SK-N-SH (cell line): ENCODE results near the gene ACTN4. TPM values are rescaled to one million over a fixed set of nuclear protein-coding genes. Genes with fewer than 3 reads are reported as not detected.

Experiments used
- CTCF ChIA-PET: fragments of 300-600, 350-600 bp; formaldehyde crosslinking; extraction: SDS; loops from one replicate; lab custom pipeline; 2021; lab: Yijun Ruan, JAX
- POLR2A ChIA-PET: fragments of 350-600 bp; sonication (Branson Sonifier 250); formaldehyde crosslinking; extraction: SDS; loops from one replicate; lab custom pipeline; 2020; ENCODE audit warnings: antibody characterized with exemption, inconsistent platforms; lab: Yijun Ruan, JAX
- DNase-seq: peaks from one replicate; pipeline ENCODE4 v3.0.0; 2012
- H2AFZ ChIP-seq: fragments of 200-600 bp; sonication (generic); 2 replicates; pipeline ENCODE4 v1.8.1; 2016; ENCODE audit warnings: antibody characterized with exemption, mild to moderate bottlenecking, low read depth
- H3F3A ChIP-seq: fragments of 200-600 bp; sonication (generic); replicated peaks from 2 replicates; pipeline ENCODE3; 2016; ENCODE audit warnings: antibody characterized with exemption, mild to moderate bottlenecking; ENCODE audit not compliant: insufficient read depth
- H3K27ac ChIP-seq, 2 experiments: fragments of 200-500 bp in 1 of 2; fragments of 200-600 bp in 1 of 2; sonication (Bioruptor generic) in 1 of 2; sonication (generic), shearing (Covaris generic) in 1 of 2; 2 replicates each; pipeline versions ENCODE4 v1.5.1 to v1.6.1; 2014 to 2016; ENCODE audit warnings: low read depth in 2 of 2, inconsistent platforms in 1 of 2, low read length in 1 of 2, mild to moderate bottlenecking in 1 of 2, mixed read lengths in 1 of 2
- H3K27me3 ChIP-seq: fragments of 200-600 bp; sonication (generic), shearing (Covaris generic); 2 replicates; pipeline ENCODE4 v1.6.1; 2016; ENCODE audit warnings: mixed run types; ENCODE audit not compliant: insufficient read depth
- H3K36me3 ChIP-seq, 2 experiments: fragments of 200-500 bp in 1 of 2; fragments of 200-600 bp in 1 of 2; sonication (Bioruptor generic) in 1 of 2; sonication (generic) in 1 of 2; replicated peaks in 1 of 2; 2 replicates each; pipeline versions ENCODE3 to v1.5.1; 2014 to 2016; ENCODE audit warnings: low read length in 1 of 2, mild to moderate bottlenecking in 1 of 2; ENCODE audit not compliant: insufficient read depth in 2 of 2, control insufficient read depth in 1 of 2
- H3K4me1 ChIP-seq, 2 experiments: fragments of 200-500 bp in 1 of 2; fragments of 200-600 bp in 1 of 2; sonication (Bioruptor generic) in 1 of 2; sonication (generic), shearing (Covaris generic) in 1 of 2; 2 replicates each; pipeline versions ENCODE4 v1.5.1 to v1.6.1; 2014 to 2016; ENCODE audit warnings: low read depth in 1 of 2, low read length in 1 of 2, mixed run types in 1 of 2; ENCODE audit not compliant: insufficient read depth in 2 of 2, control insufficient read depth in 1 of 2
- H3K4me2 ChIP-seq: fragments of 200-600 bp; sonication (generic), shearing (Covaris generic); 2 replicates; pipeline ENCODE4 v1.6.1; 2017; ENCODE audit warnings: mixed run types
- H3K4me3 ChIP-seq, 2 experiments: fragments of 200-500 bp in 1 of 2; fragments of 200-600 bp in 1 of 2; sonication (Bioruptor generic) in 1 of 2; sonication (generic), shearing (Covaris generic) in 1 of 2; 2 replicates each; pipeline versions ENCODE4 v1.5.1 to v1.8.1; 2014 to 2016; ENCODE audit warnings: low read depth in 2 of 2, inconsistent platforms in 1 of 2, low read length in 1 of 2, mild to moderate bottlenecking in 1 of 2, mixed read lengths in 1 of 2, moderate library complexity in 1 of 2
- H3K79me2 ChIP-seq: fragments of 200-600 bp; sonication (generic); 2 replicates; pipeline ENCODE4 v1.8.1; 2017; ENCODE audit warnings: mild to moderate bottlenecking; ENCODE audit not compliant: insufficient read depth
- H3K9ac ChIP-seq: fragments of 200-600 bp; sonication (generic); 2 replicates; pipeline ENCODE4 v1.6.1; 2017; ENCODE audit warnings: mixed run types
- H3K9me2 ChIP-seq: fragments of 200-600 bp; sonication (generic); 2 replicates; pipeline ENCODE4 v1.6.1; 2017; ENCODE audit warnings: mixed run types
- H3K9me3 ChIP-seq: fragments of 200-600 bp; sonication (generic); 2 replicates; pipeline ENCODE4 v1.6.1; 2017; ENCODE audit warnings: mixed run types, mild to moderate bottlenecking, moderate library complexity
- H4K20me1 ChIP-seq: fragments of 200-600 bp; sonication (generic); 2 replicates; pipeline ENCODE4 v1.6.1; 2017; ENCODE audit warnings: mild to moderate bottlenecking, mixed run types; ENCODE audit not compliant: insufficient read depth
- FOSL2 ChIP-seq: IDR thresholded peaks from 2 replicates; pipeline ENCODE4 v1.4.0; 2012; ENCODE audit warnings: low read depth, mild to moderate bottlenecking, moderate library complexity, borderline replicate concordance
- JUND ChIP-seq: IDR thresholded peaks from 2 replicates; pipeline ENCODE4 v1.4.0; 2012
- NRF1 ChIP-seq: IDR thresholded peaks from 2 replicates; pipeline ENCODE4 v1.6.1; 2012; ENCODE audit warnings: low read depth, mild to moderate bottlenecking, low read length
- POLR2AphosphoS5 ChIP-seq: IDR thresholded peaks from 2 replicates; pipeline ENCODE4 v1.6.1; 2012; ENCODE audit warnings: low read depth, low read length
- RFX5 ChIP-seq: IDR thresholded peaks from 2 replicates; pipeline ENCODE4 v1.6.1; 2012; ENCODE audit warnings: mild to moderate bottlenecking, improper control_type of control experiment, low read length
- TEAD4 ChIP-seq: IDR thresholded peaks from 2 replicates; pipeline ENCODE4 v1.4.0; 2012; ENCODE audit warnings: mild to moderate bottlenecking, borderline replicate concordance; ENCODE audit not compliant: insufficient read depth
- WGBS: methylation state at CpG from one replicate; pipeline ENCODE4 v1.1.6; 2017; ENCODE audit warnings: low lambda C conversion rate; 5-methylcytosine and 5-hydroxymethylcytosine counted together
- polyA plus RNA-seq, 3 experiments: library from polyadenylated mRNA; depleted of rRNA; stranded (reverse); fragments of >200 nt; gene quantifications; 2 replicates each; pipeline ENCODE4 v1.2.3, GENCODE V29; 2012
- TF ChIP-seq, protein P1 (sequence below): fragments of 200-600 bp; sonication (generic); IDR thresholded peaks from 2 replicates; pipeline ENCODE4 v1.6.1; 2017; ENCODE audit warnings: antibody characterized with exemption, mild to moderate bottlenecking, moderate library complexity
- TF ChIP-seq, protein P2 (sequence below): IDR thresholded peaks from 2 replicates; pipeline ENCODE4 v1.6.1; 2012; ENCODE audit warnings: mild to moderate bottlenecking, low read depth, low read length, moderate library complexity
- TF ChIP-seq, protein P3 (sequence below): IDR thresholded peaks from 2 replicates; pipeline ENCODE4 v1.4.0; 2012; ENCODE audit warnings: low read depth, borderline replicate concordance

ACTN4 gene
- polyA plus RNA-seq, 1 of the 3 experiments (the other 2 are of a cell fraction): 598 TPM

DNA sequence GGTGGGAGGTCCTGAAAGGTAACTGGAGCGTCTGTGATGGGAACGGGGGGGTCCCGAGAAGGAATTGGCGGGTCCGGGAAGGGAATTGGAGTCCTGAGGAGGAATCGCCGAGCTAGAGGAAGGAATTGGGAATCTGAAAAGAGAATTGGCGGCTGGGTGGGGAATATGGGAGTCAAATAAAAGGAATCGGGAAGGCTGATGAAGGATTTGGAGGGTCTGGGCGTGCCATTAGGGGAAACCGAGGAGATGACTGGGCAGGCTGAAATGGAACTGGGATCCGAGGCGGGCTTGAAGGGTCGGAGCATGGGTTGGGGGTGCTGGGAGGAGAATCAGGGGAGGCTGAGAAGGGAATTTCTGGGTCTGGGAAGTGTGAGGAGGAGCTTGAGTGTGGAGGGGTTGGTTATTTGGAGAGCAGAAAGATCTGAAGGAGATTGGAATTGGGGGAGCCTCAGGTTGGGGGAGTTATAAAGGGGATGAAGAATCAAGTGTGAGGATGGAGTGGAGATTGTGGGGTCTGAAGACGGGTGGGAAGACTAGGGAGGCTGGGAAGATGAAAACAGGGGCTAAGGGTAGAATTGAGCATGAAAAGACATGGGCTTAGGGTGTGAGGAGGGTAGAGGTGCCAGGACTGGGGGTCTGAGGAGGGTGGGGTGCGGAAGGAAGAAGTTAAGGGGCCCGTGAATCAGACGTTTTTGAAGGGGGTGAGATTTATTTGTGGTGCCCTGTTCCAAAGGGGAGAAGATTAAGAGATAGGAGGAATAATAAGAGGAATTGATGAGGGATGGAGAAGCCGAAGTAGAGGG, 718 bp downstream of the ACTN4 start:
- peak overlapping the region; percentile 59 to 99 for H3K4me3 ChIP-seq

DNA sequence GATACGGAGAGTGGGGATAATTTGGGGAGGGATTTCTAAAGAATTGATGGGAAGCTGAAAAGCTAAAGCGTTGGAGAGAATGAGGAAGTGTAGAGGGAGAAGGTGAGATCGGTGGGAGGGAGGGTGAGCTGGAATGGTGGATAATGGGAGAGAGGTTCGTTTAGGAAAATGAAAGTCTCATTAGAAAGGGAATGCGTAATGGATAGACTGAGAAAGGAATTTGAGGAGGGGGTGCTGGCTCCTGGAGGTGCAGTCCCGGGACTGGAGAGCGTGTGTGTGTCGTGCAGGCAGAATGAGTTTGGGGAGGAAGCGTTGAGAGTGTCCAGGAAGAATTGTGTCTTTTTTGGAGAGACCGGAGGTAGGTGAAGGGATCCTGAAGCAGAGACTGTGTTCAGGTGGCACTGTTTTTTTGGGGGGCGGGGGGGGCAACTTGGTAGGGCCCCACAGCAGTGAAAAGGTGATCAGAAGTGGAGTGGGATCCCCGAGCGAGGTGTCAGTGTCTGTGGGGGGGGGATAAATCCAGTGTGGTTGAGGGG, 1.4 kb downstream of the ACTN4 start:
- peak overlapping the region; percentile 88 for H3K4me2 ChIP-seq
- WGBS: 2% methylated on average over 13 of the region's 13 CpGs

More for the DNA sequence above, 718 bp downstream of the ACTN4 start:
- no peaks in the 10 kb centered on the region for H3K9me2 ChIP-seq
- no peak for TF ChIP-seq RFX5
- no peak overlapping the region for H2AFZ ChIP-seq
- under 1% methylated on average over 19 of the region's 19 CpGs for WGBS
- peaks cover 57% of the 10 kb centered on the region for H3K79me2 ChIP-seq
- H3K27me3 ChIP-seq: no peaks in the 10 kb centered on the region
- H3K36me3 ChIP-seq: no peaks in the 10 kb centered on the region
- peak overlapping the region; percentile 71 to 99 for H3K27ac ChIP-seq
- H3K4me1 ChIP-seq: peaks cover 27 to 33% of the 10 kb centered on the region in 2 experiments; a peak in 3 of 4 replicates
- no peaks in the 10 kb centered on the region for H3K9me3 ChIP-seq
- CTCF ChIA-PET: interaction anchor here (0.6 to 5.1 kb wide), 6 partner anchors 12 to 725 kb away, joined by 3 to 40 read pairs (median 3); no protein-coding TSS in a partner anchor
- POLR2A ChIA-PET: interaction anchor here (0.8 to 2.5 kb wide), 6 partner anchors 9 to 282 kb away, joined by 3 to 10 read pairs (median 6); partner anchors contain the start of genes ECH1, EIF3K, MRPS12 and SARS2
- DNase-seq: peak; percentile 49
- H4K20me1 ChIP-seq: peaks cover 39% of the 10 kb centered on the region
- peak overlapping the region; percentile 88 for H3K4me2 ChIP-seq
- peak overlapping the region; percentile 100 for H3K9ac ChIP-seq
- H3F3A ChIP-seq: peaks cover 31% of the 10 kb centered on the region

More for the DNA sequence above, 1.4 kb downstream of the ACTN4 start:
- Histone ChIP-seq H3K4me3 (peak overlapping the region; percentile 59 to 99), H4K20me1 (peaks cover 41% of the 10 kb centered on the region), H3K9me3 (no peaks in the 10 kb centered on the region), H3K9me2 (no peaks in the 10 kb centered on the region), H3F3A (peaks cover 31% of the 10 kb centered on the region), H3K27ac (peak overlapping the region; percentile 71 to 99), H3K9ac (peak overlapping the region; percentile 100), H3K36me3 (peaks cover 0 to 4% of the 10 kb centered on the region in 2 experiments), H2AFZ (no peak overlapping the region), H3K79me2 (peaks cover 64% of the 10 kb centered on the region), H3K4me1 (peaks cover 27 to 37% of the 10 kb centered on the region in 2 experiments), H3K27me3 (no peaks in the 10 kb centered on the region)
- TF ChIP-seq POLR2AphosphoS5 (no peak), FOSL2 (no peak), NRF1 (no peak), JUND (no peak), TEAD4 (no peak)
- TF ChIP-seq, protein P1, sequence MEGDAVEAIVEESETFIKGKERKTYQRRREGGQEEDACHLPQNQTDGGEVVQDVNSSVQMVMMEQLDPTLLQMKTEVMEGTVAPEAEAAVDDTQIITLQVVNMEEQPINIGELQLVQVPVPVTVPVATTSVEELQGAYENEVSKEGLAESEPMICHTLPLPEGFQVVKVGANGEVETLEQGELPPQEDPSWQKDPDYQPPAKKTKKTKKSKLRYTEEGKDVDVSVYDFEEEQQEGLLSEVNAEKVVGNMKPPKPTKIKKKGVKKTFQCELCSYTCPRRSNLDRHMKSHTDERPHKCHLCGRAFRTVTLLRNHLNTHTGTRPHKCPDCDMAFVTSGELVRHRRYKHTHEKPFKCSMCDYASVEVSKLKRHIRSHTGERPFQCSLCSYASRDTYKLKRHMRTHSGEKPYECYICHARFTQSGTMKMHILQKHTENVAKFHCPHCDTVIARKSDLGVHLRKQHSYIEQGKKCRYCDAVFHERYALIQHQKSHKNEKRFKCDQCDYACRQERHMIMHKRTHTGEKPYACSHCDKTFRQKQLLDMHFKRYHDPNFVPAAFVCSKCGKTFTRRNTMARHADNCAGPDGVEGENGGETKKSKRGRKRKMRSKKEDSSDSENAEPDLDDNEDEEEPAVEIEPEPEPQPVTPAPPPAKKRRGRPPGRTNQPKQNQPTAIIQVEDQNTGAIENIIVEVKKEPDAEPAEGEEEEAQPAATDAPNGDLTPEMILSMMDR: no peak
- TF ChIP-seq, protein P2, sequence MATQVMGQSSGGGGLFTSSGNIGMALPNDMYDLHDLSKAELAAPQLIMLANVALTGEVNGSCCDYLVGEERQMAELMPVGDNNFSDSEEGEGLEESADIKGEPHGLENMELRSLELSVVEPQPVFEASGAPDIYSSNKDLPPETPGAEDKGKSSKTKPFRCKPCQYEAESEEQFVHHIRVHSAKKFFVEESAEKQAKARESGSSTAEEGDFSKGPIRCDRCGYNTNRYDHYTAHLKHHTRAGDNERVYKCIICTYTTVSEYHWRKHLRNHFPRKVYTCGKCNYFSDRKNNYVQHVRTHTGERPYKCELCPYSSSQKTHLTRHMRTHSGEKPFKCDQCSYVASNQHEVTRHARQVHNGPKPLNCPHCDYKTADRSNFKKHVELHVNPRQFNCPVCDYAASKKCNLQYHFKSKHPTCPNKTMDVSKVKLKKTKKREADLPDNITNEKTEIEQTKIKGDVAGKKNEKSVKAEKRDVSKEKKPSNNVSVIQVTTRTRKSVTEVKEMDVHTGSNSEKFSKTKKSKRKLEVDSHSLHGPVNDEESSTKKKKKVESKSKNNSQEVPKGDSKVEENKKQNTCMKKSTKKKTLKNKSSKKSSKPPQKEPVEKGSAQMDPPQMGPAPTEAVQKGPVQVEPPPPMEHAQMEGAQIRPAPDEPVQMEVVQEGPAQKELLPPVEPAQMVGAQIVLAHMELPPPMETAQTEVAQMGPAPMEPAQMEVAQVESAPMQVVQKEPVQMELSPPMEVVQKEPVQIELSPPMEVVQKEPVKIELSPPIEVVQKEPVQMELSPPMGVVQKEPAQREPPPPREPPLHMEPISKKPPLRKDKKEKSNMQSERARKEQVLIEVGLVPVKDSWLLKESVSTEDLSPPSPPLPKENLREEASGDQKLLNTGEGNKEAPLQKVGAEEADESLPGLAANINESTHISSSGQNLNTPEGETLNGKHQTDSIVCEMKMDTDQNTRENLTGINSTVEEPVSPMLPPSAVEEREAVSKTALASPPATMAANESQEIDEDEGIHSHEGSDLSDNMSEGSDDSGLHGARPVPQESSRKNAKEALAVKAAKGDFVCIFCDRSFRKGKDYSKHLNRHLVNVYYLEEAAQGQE: no peak
- TF ChIP-seq, protein P3, sequence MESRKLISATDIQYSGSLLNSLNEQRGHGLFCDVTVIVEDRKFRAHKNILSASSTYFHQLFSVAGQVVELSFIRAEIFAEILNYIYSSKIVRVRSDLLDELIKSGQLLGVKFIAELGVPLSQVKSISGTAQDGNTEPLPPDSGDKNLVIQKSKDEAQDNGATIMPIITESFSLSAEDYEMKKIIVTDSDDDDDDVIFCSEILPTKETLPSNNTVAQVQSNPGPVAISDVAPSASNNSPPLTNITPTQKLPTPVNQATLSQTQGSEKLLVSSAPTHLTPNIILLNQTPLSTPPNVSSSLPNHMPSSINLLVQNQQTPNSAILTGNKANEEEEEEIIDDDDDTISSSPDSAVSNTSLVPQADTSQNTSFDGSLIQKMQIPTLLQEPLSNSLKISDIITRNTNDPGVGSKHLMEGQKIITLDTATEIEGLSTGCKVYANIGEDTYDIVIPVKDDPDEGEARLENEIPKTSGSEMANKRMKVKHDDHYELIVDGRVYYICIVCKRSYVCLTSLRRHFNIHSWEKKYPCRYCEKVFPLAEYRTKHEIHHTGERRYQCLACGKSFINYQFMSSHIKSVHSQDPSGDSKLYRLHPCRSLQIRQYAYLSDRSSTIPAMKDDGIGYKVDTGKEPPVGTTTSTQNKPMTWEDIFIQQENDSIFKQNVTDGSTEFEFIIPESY: no peak
- no peak for DNase-seq
- ChIA-PET CTCF (interaction anchor here (0.7 to 5.1 kb wide), 2 partner anchors 13 to 22 kb away, joined by 3 to 40 read pairs; no protein-coding TSS in a partner anchor), POLR2A (interaction anchor here (1.0 to 2.5 kb wide), 2 partner anchors 14 to 17 kb away, joined by 6 to 10 read pairs; no protein-coding TSS in a partner anchor)
